ENCODE data around the gene SHOX. TPM values are rescaled to one million over a fixed set of nuclear protein-coding genes. Genes with fewer than 3 reads are reported as not detected.

The SHOX gene
- polyA plus RNA-seq, 1 of the 3 experiments (the other 2 are of a cell fraction): not detected

DNA sequence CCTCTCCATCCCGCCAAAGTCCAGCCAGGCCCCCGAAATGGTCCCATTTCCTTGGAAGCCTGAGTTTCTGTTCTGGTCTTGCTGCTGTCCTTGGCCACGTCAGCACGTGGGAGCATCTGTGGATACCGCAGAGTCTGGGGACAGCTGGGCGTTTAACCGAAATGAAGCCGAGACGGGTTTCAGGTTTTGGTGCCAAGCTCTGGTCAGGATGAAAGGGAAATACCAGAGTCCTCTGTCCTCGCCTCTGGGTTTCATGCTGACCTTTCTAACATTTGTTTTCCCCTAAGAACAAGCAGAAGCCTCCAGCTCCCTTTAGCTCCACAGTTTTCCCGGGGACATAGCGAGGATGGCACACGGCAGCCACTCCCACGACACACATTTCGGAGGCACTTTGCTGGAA, 19.7 kb downstream of the SHOX start:
- ChIA-PET CTCF (no interaction called here), POLR2A (no interaction called here)
- Histone ChIP-seq H3K27ac (ENCODE audit: low read depth in 2 of 2, low read length in 1 of 2) (no peak overlapping the region), H3K4me2 (no peak overlapping the region), H3K27me3 (ENCODE audit: insufficient read depth) (peaks cover 66% of the 10 kb centered on the region), H3K9me3 (no peaks in the 10 kb centered on the region), H3K36me3 (replicated peaks in 1 of 2; ENCODE audit: control insufficient read depth in 1 of 2, insufficient read depth in 2 of 2, low read length in 1 of 2) (no peaks in the 10 kb centered on the region), H3K4me3 (ENCODE audit: low read depth in 2 of 2, low read length in 1 of 2) (no peak overlapping the region), H3K4me1 (ENCODE audit: control insufficient read depth in 1 of 2, insufficient read depth in 2 of 2, low read depth in 1 of 2, low read length in 1 of 2) (no peaks in the 10 kb centered on the region), H3K79me2 (ENCODE audit: insufficient read depth) (no peaks in the 10 kb centered on the region), H2AFZ (ENCODE audit: low read depth) (no peak overlapping the region), H3K9me2 (no peaks in the 10 kb centered on the region), H3K9ac (no peak overlapping the region), H3F3A (replicated peaks; ENCODE audit: insufficient read depth) (peaks cover 4% of the 10 kb centered on the region), H4K20me1 (ENCODE audit: insufficient read depth) (no peaks in the 10 kb centered on the region)
- TF ChIP-seq, protein P1, sequence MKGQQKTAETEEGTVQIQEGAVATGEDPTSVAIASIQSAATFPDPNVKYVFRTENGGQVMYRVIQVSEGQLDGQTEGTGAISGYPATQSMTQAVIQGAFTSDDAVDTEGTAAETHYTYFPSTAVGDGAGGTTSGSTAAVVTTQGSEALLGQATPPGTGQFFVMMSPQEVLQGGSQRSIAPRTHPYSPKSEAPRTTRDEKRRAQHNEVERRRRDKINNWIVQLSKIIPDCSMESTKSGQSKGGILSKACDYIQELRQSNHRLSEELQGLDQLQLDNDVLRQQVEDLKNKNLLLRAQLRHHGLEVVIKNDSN (IDR thresholded peaks at IDR 0.05; ENCODE audit: borderline replicate concordance, low read depth): no peak
- no peak for TF ChIP-seq GABPA (IDR thresholded peaks at IDR 0.05; ENCODE audit: low read depth)
- TF ChIP-seq, protein P2, sequence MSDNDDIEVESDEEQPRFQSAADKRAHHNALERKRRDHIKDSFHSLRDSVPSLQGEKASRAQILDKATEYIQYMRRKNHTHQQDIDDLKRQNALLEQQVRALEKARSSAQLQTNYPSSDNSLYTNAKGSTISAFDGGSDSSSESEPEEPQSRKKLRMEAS (IDR thresholded peaks at IDR 0.05; ENCODE audit: low read depth): no peak
- TF ChIP-seq POLR2AphosphoS5 (IDR thresholded peaks at IDR 0.05; ENCODE audit: low read depth, low read length): no peak
- TF ChIP-seq MEF2A (IDR thresholded peaks at IDR 0.05; ENCODE audit: borderline replicate concordance, low read depth): no peak
- no peak for TF ChIP-seq TAF1 (IDR thresholded peaks at IDR 0.05; ENCODE audit: borderline replicate concordance, low read depth, low read length)
- no peak for TF ChIP-seq SMC3 (IDR thresholded peaks at IDR 0.05; ENCODE audit: low read depth, low read length)
- TF ChIP-seq EZH2phosphoT487 (IDR thresholded peaks at IDR 0.05; ENCODE audit: borderline replicate concordance, low read depth): no peak
- TF ChIP-seq, protein P3, sequence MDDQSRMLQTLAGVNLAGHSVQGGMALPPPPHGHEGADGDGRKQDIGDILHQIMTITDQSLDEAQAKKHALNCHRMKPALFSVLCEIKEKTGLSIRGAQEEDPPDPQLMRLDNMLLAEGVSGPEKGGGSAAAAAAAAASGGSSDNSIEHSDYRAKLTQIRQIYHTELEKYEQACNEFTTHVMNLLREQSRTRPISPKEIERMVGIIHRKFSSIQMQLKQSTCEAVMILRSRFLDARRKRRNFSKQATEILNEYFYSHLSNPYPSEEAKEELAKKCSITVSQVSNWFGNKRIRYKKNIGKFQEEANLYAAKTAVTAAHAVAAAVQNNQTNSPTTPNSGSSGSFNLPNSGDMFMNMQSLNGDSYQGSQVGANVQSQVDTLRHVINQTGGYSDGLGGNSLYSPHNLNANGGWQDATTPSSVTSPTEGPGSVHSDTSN (IDR thresholded peaks at IDR 0.05): no peak
- TF ChIP-seq CTCF (IDR thresholded peaks at IDR 0.05): no peak
- TF ChIP-seq RAD21 (IDR thresholded peaks at IDR 0.05; ENCODE audit: low read length): no peak
- TF ChIP-seq MXI1 (IDR thresholded peaks at IDR 0.05; ENCODE audit: low read depth, low read length): no peak
- no peak for TF ChIP-seq JUND (IDR thresholded peaks at IDR 0.05)
- no peak for TF ChIP-seq TCF12 (IDR thresholded peaks at IDR 0.05)
- TF ChIP-seq FOXM1 (IDR thresholded peaks at IDR 0.05; ENCODE audit: low read depth): no peak
- TF ChIP-seq NFIC (IDR thresholded peaks at IDR 0.05; ENCODE audit: borderline replicate concordance): no peak
- TF ChIP-seq RXRA (IDR thresholded peaks at IDR 0.05; ENCODE audit: borderline replicate concordance, low read depth): no peak
- no peak for DNase-seq
- 34% methylated on average over 12 of the region's 15 CpGs for WGBS (ENCODE audit: low lambda C conversion rate)

Measured in SK-N-SH (cell line).